GM12873 (cell line): ENCODE data around the gene TMEM50B.

ENCODE experiments used
- TF ChIP-seq, protein P1 (sequence below): IDR thresholded peaks from 2 replicates; pipeline ENCODE4 v1.5.1; 2012; ENCODE audit warnings: low read depth, mild to moderate bottlenecking, moderate library complexity, low read length, control low read depth; ENCODE audit not compliant: insufficient read depth; ENCODE audit errors: missing control alignments

The TMEM50B gene

DNA sequence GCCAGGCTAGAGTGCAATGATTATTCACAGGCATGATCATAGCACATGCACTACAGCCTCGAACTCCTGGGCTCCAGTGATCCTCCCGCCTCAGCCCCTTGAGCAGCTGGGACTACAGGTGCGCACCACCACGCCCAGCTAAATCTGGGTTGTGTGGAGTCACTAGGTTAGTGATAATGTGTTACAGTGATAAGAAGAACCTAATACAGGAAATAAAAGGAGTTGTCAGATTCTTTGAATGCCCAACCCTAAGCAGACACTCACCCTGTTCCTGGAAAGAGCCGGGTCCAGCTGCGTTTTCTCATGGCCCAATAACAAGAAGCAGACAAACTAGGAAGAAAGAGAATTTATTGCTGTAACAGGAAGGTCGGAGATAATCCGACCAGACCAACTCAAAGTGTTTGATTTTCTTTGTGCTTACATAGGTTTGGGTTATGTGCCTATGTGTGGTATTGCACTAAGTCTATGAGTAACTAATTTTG is 67.8 kb downstream of the TMEM50B start:
- TF ChIP-seq, protein P1, sequence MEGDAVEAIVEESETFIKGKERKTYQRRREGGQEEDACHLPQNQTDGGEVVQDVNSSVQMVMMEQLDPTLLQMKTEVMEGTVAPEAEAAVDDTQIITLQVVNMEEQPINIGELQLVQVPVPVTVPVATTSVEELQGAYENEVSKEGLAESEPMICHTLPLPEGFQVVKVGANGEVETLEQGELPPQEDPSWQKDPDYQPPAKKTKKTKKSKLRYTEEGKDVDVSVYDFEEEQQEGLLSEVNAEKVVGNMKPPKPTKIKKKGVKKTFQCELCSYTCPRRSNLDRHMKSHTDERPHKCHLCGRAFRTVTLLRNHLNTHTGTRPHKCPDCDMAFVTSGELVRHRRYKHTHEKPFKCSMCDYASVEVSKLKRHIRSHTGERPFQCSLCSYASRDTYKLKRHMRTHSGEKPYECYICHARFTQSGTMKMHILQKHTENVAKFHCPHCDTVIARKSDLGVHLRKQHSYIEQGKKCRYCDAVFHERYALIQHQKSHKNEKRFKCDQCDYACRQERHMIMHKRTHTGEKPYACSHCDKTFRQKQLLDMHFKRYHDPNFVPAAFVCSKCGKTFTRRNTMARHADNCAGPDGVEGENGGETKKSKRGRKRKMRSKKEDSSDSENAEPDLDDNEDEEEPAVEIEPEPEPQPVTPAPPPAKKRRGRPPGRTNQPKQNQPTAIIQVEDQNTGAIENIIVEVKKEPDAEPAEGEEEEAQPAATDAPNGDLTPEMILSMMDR: no peak

DNA sequence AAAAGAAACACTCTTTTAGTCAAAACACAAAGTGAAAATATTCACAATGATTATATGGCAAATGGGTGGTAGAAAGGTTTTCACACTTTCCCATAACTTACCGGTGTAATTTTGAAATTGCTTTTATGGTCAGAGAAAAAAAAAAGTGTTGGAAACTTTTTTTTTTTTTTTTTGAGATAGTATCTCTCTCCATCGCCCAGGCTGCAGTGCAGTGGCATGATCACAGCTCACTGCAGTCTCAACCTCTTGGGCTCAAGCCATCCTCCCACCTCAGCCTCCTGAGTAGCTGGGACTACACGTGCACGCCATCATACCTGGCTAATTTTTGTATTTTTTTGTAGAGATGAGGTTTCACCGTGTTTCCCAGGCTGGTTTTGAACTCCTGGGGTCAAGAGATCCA is 73.3 kb downstream of the TMEM50B start:
- TF ChIP-seq, protein P1: no peak

DNA sequence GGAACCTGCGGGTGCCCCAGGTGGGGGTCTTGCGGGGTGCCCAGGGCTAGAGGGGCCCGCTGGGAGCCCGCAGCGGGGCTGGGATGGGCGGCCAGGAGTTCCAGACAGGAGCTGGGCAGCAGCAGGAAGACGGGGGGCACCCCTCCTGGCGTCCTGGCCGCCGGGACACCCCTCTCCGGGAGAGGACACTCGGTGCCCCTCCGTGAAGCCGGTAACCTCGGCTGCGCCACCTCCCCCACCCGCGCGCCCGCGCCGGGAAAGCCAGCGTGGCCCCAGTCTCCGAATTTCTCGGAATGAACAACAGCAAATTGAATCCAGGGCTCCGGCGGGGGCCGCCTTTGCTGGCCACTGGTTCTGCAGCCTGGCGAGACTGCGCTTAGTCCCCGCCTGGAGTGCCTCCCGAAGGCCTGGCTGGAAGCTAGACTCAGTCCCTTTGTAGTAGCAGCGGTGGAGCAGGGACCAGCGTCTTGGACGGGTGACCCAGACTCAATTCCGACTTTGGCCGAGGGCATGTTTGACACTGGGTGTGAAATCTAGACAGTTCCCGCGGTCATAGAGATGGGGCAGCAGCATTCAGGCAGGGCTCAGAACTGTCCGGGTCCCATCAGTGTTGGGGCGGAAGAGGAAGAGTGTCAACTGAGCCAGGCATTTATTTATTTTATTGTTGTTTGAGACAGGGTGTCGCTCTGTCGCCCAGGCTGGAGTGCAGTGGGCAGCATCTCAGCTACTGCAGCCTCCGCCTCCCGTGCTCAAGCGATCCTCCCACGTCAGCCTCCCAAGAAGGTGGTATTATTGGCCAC is 75.8 kb downstream of the TMEM50B start:
- TF ChIP-seq, protein P1: no peak

DNA sequence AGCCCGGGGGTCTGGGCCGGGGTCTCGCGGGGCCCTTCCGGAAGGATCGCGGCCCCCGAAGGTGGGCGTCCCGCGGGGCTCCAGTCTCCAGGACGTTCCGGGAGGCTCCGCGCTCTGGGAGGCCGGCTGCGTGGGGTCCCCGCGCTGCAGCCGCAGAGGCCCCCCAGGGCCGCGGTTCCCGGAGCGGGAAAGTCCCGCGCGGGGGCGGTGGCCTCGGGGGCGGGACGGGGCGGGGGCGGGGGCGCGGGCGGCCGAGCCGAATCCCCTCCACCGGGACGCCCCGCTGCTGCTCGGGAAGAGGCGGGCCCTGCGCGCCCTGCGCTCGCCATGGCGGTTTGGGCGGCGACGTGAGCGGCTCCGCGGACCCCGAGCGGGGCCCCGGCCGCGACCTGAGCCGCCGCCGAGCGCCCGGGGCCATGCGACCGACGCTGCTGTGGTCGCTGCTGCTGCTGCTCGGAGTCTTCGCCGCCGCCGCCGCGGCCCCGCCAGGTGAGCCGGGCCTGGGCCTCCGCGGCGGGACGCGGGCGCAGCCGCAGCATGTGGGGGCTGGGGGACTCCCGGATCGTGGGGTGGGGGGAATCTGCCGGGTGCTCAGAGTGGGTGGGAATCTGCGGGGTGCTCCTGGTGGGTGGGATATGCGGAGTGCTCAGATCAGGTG is 76.5 kb downstream of the TMEM50B start, which contains the start of gene IFNGR2:
Gene IFNGR2 (plus strand): TSS at position 286 of the 658 bp plus-strand sequence. CDS start 131 bp downstream, at position 417.
- TF ChIP-seq, protein P1: no peak

DNA sequence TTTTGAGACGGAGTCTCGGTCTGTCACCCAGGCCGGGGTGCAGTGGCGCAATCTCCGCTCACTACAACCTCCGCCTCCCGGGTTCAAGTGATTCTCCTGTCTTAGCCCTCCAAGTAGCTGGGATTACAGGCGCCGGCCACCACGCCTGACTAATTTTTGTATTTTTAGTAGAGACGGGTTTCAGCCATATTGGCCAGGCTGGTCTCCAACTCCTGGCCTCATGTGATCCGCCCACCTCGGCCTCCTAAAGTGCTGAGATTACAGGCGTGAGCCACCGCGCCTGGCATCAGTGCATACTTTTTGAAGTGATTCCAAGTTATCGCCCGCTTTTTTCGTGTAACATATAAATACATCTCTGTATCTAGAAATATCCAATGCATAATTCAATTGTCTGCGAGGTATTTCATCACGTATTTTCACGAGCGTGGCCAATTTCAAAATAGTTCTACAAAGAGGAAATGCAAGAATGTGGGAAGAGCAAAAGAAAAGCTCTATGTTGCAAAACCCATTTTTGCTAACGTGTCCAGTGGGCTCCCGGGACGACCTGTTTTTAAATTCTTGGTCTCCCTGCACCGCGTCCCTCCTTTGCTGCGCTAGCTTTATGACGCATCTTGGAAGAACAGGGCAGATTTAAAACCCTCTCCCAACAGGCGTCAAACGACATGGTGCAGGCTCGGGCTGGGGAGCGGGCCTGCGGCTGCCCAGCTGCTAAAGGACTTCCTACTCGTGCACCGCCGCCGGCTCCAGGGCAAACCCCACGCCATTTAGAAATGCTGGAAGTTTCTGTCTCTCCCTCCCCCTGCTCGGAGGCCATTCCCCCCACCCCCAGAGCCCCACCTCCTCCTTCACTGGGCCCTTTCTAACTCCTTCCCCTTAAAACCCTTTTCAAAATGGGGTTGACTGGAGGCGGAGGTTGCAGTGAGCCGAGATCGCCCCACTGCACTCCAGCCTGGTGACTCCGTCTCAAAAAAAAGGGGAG is 77.5 kb downstream of the TMEM50B start:
- TF ChIP-seq, protein P1: no peak

DNA sequence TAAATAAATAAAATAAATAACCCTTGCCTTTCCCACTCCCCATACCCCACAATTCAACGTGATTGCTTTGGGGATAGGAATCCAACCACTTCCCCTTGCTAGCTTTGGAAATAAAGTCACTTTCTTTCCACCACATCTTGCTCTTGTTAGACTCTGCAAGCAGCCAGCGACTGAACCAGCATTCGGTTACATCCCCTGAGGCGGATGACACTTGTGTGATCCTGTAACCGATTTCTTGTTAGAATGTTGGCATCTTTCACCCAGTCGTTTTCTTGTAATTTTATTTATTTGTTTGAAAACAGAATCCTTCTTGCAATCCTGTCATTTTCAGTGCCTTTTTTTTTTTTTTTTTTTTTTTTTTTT is 78.2 kb downstream of the TMEM50B start:
- TF ChIP-seq, protein P1: no peak
